Skeletal muscle tissue (tissue), 4 donors: Measurements from ENCODE around the gene ELMO1. TPM values are rescaled to one million over a fixed set of nuclear protein-coding genes. Genes with fewer than 3 reads are reported as not detected.

ENCODE experiments used
- H3K27ac ChIP-seq: one replicate; pipeline ENCODE4 v1.7.0; 2013; ENCODE audit warnings: mild to moderate bottlenecking, low read depth, low read length, inconsistent platforms
- H3K27me3 ChIP-seq, 3 donors: one replicate each; pipeline ENCODE4 v1.7.0; 2013; ENCODE audit warnings: low read length in 3 of 3; ENCODE audit not compliant: control insufficient read depth in 3 of 3, insufficient read depth in 3 of 3
- H3K36me3 ChIP-seq, 3 donors: one replicate each; pipeline ENCODE4 v1.7.0; 2013; ENCODE audit warnings: low read length in 3 of 3; ENCODE audit not compliant: control insufficient read depth in 3 of 3, insufficient read depth in 3 of 3
- H3K4me1 ChIP-seq, 3 donors: one replicate each; pipeline ENCODE4 v1.7.0; 2013; ENCODE audit warnings: low read length in 3 of 3, mild to moderate bottlenecking in 3 of 3; ENCODE audit not compliant: control insufficient read depth in 3 of 3, insufficient read depth in 3 of 3
- H3K4me3 ChIP-seq, 3 donors: one replicate each; pipeline ENCODE4 v1.7.0; 2013; ENCODE audit warnings: low read length in 3 of 3
- H3K9ac ChIP-seq, 3 donors: one replicate each; pipeline ENCODE4 v1.7.0; 2013; ENCODE audit warnings: low read length in 3 of 3, mild to moderate bottlenecking in 3 of 3, moderate library complexity in 2 of 3, low read depth in 1 of 3
- H3K9me3 ChIP-seq, 3 donors: one replicate each; pipeline ENCODE4 v1.7.0; 2013; ENCODE audit warnings: low read length in 3 of 3; ENCODE audit not compliant: control insufficient read depth in 3 of 3
- total RNA-seq: library from RNA; depleted of rRNA; stranded (reverse); fragments of >200 nt; gene quantifications from one replicate; pipeline ENCODE4 v1.2.3, GENCODE V29; 2014
- donor health status: Osteomylitis.

The ELMO1 gene
- total RNA-seq, 1 donor from 2014 or later = 52.7 TPM

- Histone ChIP-seq H3K36me3 (no peaks in the 10 kb centered on the region), H3K9ac (no peak overlapping the region), H3K4me3 (no peak overlapping the region), H3K27ac (no peak overlapping the region), H3K9me3 (no peaks in the 10 kb centered on the region), H3K4me1 (peaks cover 2 to 6% (median 5%) of the 10 kb centered on the region in 3 donors), H3K27me3 (no peaks in the 10 kb centered on the region)
These were observed 367.2 kb downstream of the ELMO1 start for GRCh38 chr7:37081436-37081835.

- Histone ChIP-seq H3K9me3 (no peaks in the 10 kb centered on the region), H3K27me3 (no peaks in the 10 kb centered on the region), H3K4me3 (no peak overlapping the region), H3K4me1 (peaks cover 2 to 5% (median 2%) of the 10 kb centered on the region in 3 donors), H3K27ac (no peak overlapping the region), H3K9ac (no peak overlapping the region), H3K36me3 (no peaks in the 10 kb centered on the region)
These were observed 369.2 kb downstream of the ELMO1 start for GRCh38 chr7:37079420-37079819.

- H3K27me3 ChIP-seq = no peaks in the 10 kb centered on the region
- H3K4me1 ChIP-seq = no peaks in the 10 kb centered on the region
- no peak overlapping the region for H3K9ac ChIP-seq
- H3K9me3 ChIP-seq = no peaks in the 10 kb centered on the region
- H3K4me3 ChIP-seq = no peak overlapping the region
- H3K27ac ChIP-seq = no peak overlapping the region
- H3K36me3 ChIP-seq = no peaks in the 10 kb centered on the region
These were observed 372.0 kb downstream of the ELMO1 start for GRCh38 chr7:37076668-37077067.

- H3K9ac ChIP-seq = no peak overlapping the region
- no peak overlapping the region for H3K4me3 ChIP-seq
- no peaks in the 10 kb centered on the region for H3K4me1 ChIP-seq
- no peaks in the 10 kb centered on the region for H3K9me3 ChIP-seq
- no peaks in the 10 kb centered on the region for H3K27me3 ChIP-seq
- H3K27ac ChIP-seq = no peak overlapping the region
- H3K36me3 ChIP-seq = no peaks in the 10 kb centered on the region
These were observed 374.3 kb downstream of the ELMO1 start for GRCh38 chr7:37074370-37074769.

DNA sequence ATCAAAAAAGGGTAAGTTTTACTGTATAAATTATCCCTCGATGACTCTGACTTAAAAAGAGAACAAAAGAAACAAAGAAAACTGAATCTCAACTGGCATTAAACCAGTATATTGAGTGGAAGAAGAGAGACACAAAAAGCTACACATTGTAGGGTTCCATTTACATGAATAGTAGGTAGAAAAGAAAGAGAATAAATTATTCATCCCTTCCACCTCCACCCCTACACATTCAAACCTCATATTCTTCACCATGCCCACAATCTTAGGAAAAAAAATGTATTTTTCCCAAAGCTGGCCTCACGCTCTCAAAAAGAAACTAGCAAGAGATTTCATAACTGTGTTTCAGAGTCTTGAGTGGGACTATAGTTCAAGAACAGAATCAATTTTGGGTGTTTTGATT lies 377.5 kb downstream of the ELMO1 start:
- no peaks in the 10 kb centered on the region for H3K4me1 ChIP-seq

DNA sequence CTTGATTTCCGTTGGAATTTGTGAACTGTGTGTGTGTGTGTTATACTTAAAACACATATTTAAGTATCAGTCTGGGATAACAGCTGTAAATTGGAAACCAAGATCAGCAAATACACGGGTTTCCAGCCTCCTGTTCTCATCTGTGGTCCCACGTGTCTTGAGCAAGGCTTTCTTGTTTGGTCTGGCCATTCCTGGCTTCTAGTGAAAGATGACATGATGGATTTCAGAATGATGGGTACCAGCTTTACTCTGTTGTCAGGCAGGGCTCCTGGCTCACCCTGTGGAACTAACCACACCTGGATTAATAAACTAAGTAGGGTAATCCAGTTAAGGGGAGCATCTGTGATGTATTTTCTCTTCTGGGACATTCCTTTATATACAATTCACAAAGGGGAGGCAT lies 378.2 kb downstream of the ELMO1 start:
- Histone ChIP-seq H3K27ac (no peak overlapping the region), H3K4me3 (no peak overlapping the region), H3K36me3 (no peaks in the 10 kb centered on the region), H3K9ac (no peak overlapping the region), H3K9me3 (no peaks in the 10 kb centered on the region), H3K4me1 (no peaks in the 10 kb centered on the region), H3K27me3 (no peaks in the 10 kb centered on the region)

More for the DNA sequence above, 377.5 kb downstream of the ELMO1 start:
- Histone ChIP-seq H3K4me3 (no peak overlapping the region), H3K27me3 (no peaks in the 10 kb centered on the region), H3K27ac (no peak overlapping the region), H3K9me3 (no peaks in the 10 kb centered on the region), H3K9ac (no peak overlapping the region), H3K36me3 (no peaks in the 10 kb centered on the region)

GRCh38 chr7:37070031-37070430 lies 378.6 kb downstream of the ELMO1 start:
- Histone ChIP-seq H3K27me3 (no peaks in the 10 kb centered on the region), H3K36me3 (no peaks in the 10 kb centered on the region), H3K9ac (no peak overlapping the region), H3K4me3 (no peak overlapping the region), H3K27ac (no peak overlapping the region), H3K9me3 (no peaks in the 10 kb centered on the region), H3K4me1 (no peaks in the 10 kb centered on the region)

GRCh38 chr7:37069336-37069735 lies 379.3 kb downstream of the ELMO1 start:
- Histone ChIP-seq H3K36me3 (no peaks in the 10 kb centered on the region), H3K9me3 (no peaks in the 10 kb centered on the region), H3K4me3 (no peak overlapping the region), H3K4me1 (no peaks in the 10 kb centered on the region), H3K9ac (no peak overlapping the region), H3K27me3 (no peaks in the 10 kb centered on the region), H3K27ac (no peak overlapping the region)

- H3K36me3 ChIP-seq = no peaks in the 10 kb centered on the region
- no peak overlapping the region for H3K27ac ChIP-seq
- H3K4me3 ChIP-seq = no peak overlapping the region
- H3K4me1 ChIP-seq = no peaks in the 10 kb centered on the region
- no peaks in the 10 kb centered on the region for H3K9me3 ChIP-seq
- no peaks in the 10 kb centered on the region for H3K27me3 ChIP-seq
- H3K9ac ChIP-seq = no peak overlapping the region
These were observed 379.8 kb downstream of the ELMO1 start for GRCh38 chr7:37068902-37069301.

DNA sequence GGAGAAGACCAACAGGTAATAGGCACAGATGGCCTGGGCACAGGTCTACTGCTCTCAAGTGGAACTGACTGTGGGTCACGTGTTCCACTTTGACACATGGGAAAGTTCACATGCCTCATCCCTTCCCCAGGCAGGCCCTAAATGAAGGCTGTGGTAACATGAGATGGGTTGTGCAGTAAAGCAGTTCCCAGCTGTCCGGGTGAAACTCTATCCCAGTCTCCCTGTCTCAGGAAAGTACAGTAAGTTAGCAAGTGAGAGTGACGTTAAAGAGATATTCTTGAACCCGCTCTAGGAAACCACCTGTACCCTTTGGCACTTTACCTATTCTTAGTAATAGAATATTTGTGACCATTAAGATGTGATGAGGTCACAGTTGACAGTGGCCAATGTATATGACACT lies 380.6 kb downstream of the ELMO1 start:
- Histone ChIP-seq H3K36me3 (no peaks in the 10 kb centered on the region), H3K4me1 (no peaks in the 10 kb centered on the region), H3K4me3 (no peak overlapping the region), H3K27me3 (no peaks in the 10 kb centered on the region), H3K27ac (no peak overlapping the region), H3K9me3 (no peaks in the 10 kb centered on the region), H3K9ac (no peak overlapping the region)

DNA sequence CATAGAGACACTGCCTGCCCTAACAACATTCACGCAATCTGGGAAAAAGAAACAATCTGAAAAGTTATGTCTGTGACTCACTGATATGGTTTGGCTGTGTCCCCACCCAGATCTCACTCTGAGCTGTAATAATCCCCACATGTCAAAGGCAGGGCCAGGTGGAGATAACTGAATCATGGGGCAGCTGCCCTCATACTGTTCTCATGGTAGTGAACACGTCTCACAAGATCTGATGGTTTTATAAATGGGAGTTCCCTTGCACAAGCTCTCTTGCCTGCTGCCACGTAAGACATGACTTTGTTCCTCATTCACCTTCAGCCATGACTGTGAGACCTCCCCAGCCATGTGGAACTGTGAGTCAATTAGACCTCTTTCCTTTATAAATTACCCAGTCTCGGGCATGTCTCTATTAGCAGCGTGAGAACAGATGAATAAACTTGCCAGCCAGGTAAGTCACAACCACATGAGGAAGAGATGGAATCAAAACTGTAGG lies 382.8 kb downstream of the ELMO1 start:
- Histone ChIP-seq H3K27me3 (no peaks in the 10 kb centered on the region), H3K36me3 (no peaks in the 10 kb centered on the region), H3K9ac (no peak overlapping the region), H3K9me3 (no peaks in the 10 kb centered on the region), H3K4me1 (no peaks in the 10 kb centered on the region), H3K27ac (no peak overlapping the region), H3K4me3 (no peak overlapping the region)
